GM19372 (cell line): ENCODE results near the gene VRK3.

ENCODE experiments used
- ATAC-seq: cut with Tn5 transposase; IDR thresholded peaks from one replicate; pipeline ENCODE4 v1.9.1; 2021; ENCODE audit warnings: mild to moderate bottlenecking, low read depth, moderate library complexity; ENCODE audit not compliant: unreplicated experiment

VRK3 gene

GRCh38 chr19:49932731-49933131 is 92.4 kb downstream of the VRK3 start:
- no peak for ATAC-seq

GRCh38 chr19:49932041-49932451 is 93.1 kb downstream of the VRK3 start:
- ATAC-seq, result no peak

GRCh38 chr19:49931293-49932040 is 93.7 kb downstream of the VRK3 start:
- ATAC-seq, result no peak

GRCh38 chr19:49930483-49931011 is 94.6 kb downstream of the VRK3 start:
- ATAC-seq, result no peak

GRCh38 chr19:49929611-49930482 is 95.3 kb downstream of the VRK3 start:
- peak; percentile 65 for ATAC-seq

- ATAC-seq, result peak; percentile 50
Measured at GRCh38 chr19:49929121-49929610, 96.0 kb downstream of the VRK3 start, which contains the start of the genes ATF5 and NUP62. Gene ATF5, plus strand, starts transcription at chr19:49929205. Its CDS starts 1,646 bp downstream, at chr19:49930851. Gene NUP62, minus strand, starts transcription at chr19:49929504. Its CDS starts 19,697 bp downstream, at chr19:49909807.

- no peak for ATAC-seq
Measured at GRCh38 chr19:49927526-49928264, 97.5 kb downstream of the VRK3 start.

GRCh38 chr19:49926515-49926914 is 98.7 kb downstream of the VRK3 start:
- no peak for ATAC-seq
